ENCODE data around the gene PTPRM. TPM values are rescaled to one million over a fixed set of nuclear protein-coding genes. Genes with fewer than 3 reads are reported as not detected.

Gene PTPRM
- polyA plus RNA-seq, 1 experiment: 81.1 TPM

DNA sequence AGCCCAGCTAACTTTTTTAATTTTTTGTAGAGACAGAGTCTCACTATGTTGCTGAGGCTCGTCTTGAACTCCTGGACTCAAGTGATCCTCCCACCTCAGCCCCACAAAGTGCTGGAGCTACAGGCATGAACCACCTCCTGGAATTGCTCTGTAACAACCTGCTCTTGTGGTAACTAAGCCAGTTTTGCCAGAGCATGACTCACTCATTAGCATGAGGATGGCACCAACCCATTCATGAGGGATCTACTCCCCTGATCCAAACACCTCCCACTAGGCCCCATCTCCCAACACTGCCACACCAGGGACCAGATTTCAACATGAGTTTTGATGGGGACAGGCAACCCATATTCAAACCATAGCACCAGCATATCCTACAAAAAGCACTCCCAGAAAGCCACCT lies 693.2 kb downstream of the PTPRM start:
- POLR2A ChIA-PET: no interaction called here
- Histone ChIP-seq H3K27ac (ENCODE audit: low read depth, low read length) (no peak overlapping the region), H3K27me3 (ENCODE audit: control insufficient read depth, insufficient read depth, low read length) (no peaks in the 10 kb centered on the region), H3K9me3 (ENCODE audit: control insufficient read depth, insufficient read depth, low read length) (no peaks in the 10 kb centered on the region), H3K4me3 (ENCODE audit: low read depth, low read length) (no peak overlapping the region)
- CTCF ChIA-PET: no interaction called here
- DNase-seq (ENCODE audit: low read depth, low spot score): no peak
- TF ChIP-seq CTCF (IDR thresholded peaks at IDR 0.05; ENCODE audit: low read depth, low read length): no peak

- ChIA-PET POLR2A (no interaction called here), CTCF (no interaction called here)
- Histone ChIP-seq H3K27ac (ENCODE audit: low read depth, low read length) (no peak overlapping the region), H3K4me3 (ENCODE audit: low read depth, low read length) (no peak overlapping the region), H3K9me3 (ENCODE audit: control insufficient read depth, insufficient read depth, low read length) (no peaks in the 10 kb centered on the region), H3K27me3 (ENCODE audit: control insufficient read depth, insufficient read depth, low read length) (no peaks in the 10 kb centered on the region)
- no peak for TF ChIP-seq CTCF (IDR thresholded peaks at IDR 0.05; ENCODE audit: low read depth, low read length)
- no peak for DNase-seq (ENCODE audit: low read depth, low spot score)
These were observed 693.7 kb downstream of the PTPRM start for GRCh38 chr18:8260827-8261226.

GRCh38 chr18:8261651-8262091 lies 694.6 kb downstream of the PTPRM start:
- DNase-seq (ENCODE audit: low read depth, low spot score): no peak
- CTCF ChIA-PET: no interaction called here
- no peak for TF ChIP-seq CTCF (IDR thresholded peaks at IDR 0.05; ENCODE audit: low read depth, low read length)
- H3K27ac ChIP-seq (ENCODE audit: low read depth, low read length): no peak overlapping the region
- no peaks in the 10 kb centered on the region for H3K9me3 ChIP-seq (ENCODE audit: control insufficient read depth, insufficient read depth, low read length)
- H3K4me3 ChIP-seq (ENCODE audit: low read depth, low read length): no peak overlapping the region
- POLR2A ChIA-PET: no interaction called here
- no peaks in the 10 kb centered on the region for H3K27me3 ChIP-seq (ENCODE audit: control insufficient read depth, insufficient read depth, low read length)

GRCh38 chr18:8262221-8262620 lies 695.1 kb downstream of the PTPRM start:
- H3K4me3 ChIP-seq (ENCODE audit: low read depth, low read length): no peak overlapping the region
- H3K9me3 ChIP-seq (ENCODE audit: control insufficient read depth, insufficient read depth, low read length): no peaks in the 10 kb centered on the region
- CTCF ChIA-PET: interaction anchor here (0.7 kb wide), 1 partner anchor 89 kb away, joined by 4 read pairs; no protein-coding TSS in a partner anchor
- TF ChIP-seq CTCF (IDR thresholded peaks at IDR 0.05; ENCODE audit: low read depth, low read length): no peak
- no peak for DNase-seq (ENCODE audit: low read depth, low spot score)
- H3K27me3 ChIP-seq (ENCODE audit: control insufficient read depth, insufficient read depth, low read length): no peaks in the 10 kb centered on the region
- H3K27ac ChIP-seq (ENCODE audit: low read depth, low read length): no peak overlapping the region
- POLR2A ChIA-PET: no interaction called here

- no peak for TF ChIP-seq CTCF (IDR thresholded peaks at IDR 0.05; ENCODE audit: low read depth, low read length)
- CTCF ChIA-PET: interaction anchor here (0.6 to 1.4 kb wide), 2 partner anchors 125 to 988 kb away, joined by 3 to 6 read pairs; no protein-coding TSS in a partner anchor
- Histone ChIP-seq H3K27me3 (ENCODE audit: control insufficient read depth, insufficient read depth, low read length) (no peaks in the 10 kb centered on the region), H3K4me3 (ENCODE audit: low read depth, low read length) (no peak overlapping the region), H3K9me3 (ENCODE audit: control insufficient read depth, insufficient read depth, low read length) (no peaks in the 10 kb centered on the region), H3K27ac (ENCODE audit: low read depth, low read length) (no peak overlapping the region)
- no peak for DNase-seq (ENCODE audit: low read depth, low spot score)
- POLR2A ChIA-PET: no interaction called here
These were observed 697.0 kb downstream of the PTPRM start for GRCh38 chr18:8264116-8264515.
